ENCODE data around the gene ODR4. TPM values are rescaled to one million over a fixed set of nuclear protein-coding genes. Genes with fewer than 3 reads are reported as not detected.

Gene ODR4
- 14.7 and 20.9 TPM in 2 replicates for total RNA-seq

DNA sequence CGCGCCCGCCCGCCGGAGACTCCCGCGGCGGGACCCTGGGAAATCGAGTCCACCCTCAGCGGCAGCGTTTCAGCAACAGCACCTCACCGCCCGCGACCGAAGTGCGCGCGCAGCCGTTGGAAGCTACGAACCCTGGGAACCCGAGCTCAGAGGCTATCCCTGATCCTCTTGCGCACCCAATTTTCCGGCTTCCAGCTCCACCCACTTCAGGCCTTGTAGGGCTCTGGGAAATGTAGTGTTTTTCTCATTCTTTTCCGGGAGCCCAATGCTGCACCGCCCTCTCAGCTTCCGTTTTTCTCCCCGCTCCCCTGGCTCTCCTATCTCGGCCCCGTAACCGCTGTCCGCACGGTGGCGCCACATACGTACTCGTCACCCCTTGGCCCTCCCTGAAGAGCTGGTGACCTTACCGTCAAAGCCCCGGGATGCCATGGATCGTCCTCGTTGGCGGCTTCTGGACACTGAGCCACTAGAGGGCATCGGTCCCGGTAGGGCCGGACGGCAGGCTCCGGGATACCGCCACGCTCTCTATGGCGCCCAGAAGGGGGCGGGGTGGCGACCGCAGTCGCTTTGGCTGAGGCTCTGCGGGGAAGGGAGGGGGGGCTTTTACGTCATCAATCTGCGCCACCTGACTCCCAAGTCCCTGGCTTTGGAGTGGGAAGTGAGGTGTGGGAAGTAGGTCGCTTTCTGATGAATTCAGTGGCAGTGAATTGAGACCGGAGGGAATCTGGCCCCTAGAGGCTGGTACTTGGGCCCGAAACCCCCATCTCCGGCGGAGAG, at the start of gene ODR4, which contains the start of gene TPR:
Gene ODR4, plus strand, starts transcription at position 687 of the 777 bp plus-strand sequence. CDS start 3,948 bp downstream, outside the sequence.
Gene TPR, minus strand, starts transcription at position 102 of the 777 bp plus-strand sequence. CDS start 225 bp downstream, outside the sequence.

GRCh38 chr1:186461014-186461413, 85.4 kb downstream of the ODR4 start, which contains the start of gene PDC:
Gene PDC, minus strand, starts transcription at chr1:186461114. Its CDS starts 11,655 bp downstream, at chr1:186449459.

Other genes starting within 250 kb of the ODR4 start
- gene PRG4, start 79.6 kb upstream of the ODR4 start, total RNA-seq = under 0.01 TPM in 1 of 2 replicates, not detected in the other
- 81.6 and 91.4 TPM in 2 replicates for gene TPR, start 585 bp upstream of the ODR4 start, total RNA-seq
- not detected in 2 replicates for gene PDC, start 85.3 kb downstream of the ODR4 start, total RNA-seq

All from dermis lymphatic vessel endothelial cell (primary cell).